Gastroesophageal sphincter (tissue), 4 donors: ENCODE measurements around the gene SLC38A3. TPM values are rescaled to one million over a fixed set of nuclear protein-coding genes. Genes with fewer than 3 reads are reported as not detected.

Experiments
- ATAC-seq: fragments of 150-250 bp; one replicate; pipeline ENCODE4 v1.9.1; 2016; ENCODE audit warnings: mild to moderate bottlenecking, moderate library complexity
- H3K27ac ChIP-seq, 4 donors: fragments of 200-600 bp; sonication (generic) in 3 of 4; 1 replicate in 3 of 4; 2 replicates in 1 of 4; pipeline ENCODE4 v1.5.1; 2016 to 2019
- H3K27me3 ChIP-seq: fragments of 200-600 bp; sonication (generic); one replicate; pipeline ENCODE4 v1.5.1; 2019
- H3K36me3 ChIP-seq, 2 donors: fragments of 200-600 bp; sonication (generic); one replicate each; pipeline ENCODE4 v1.5.1; 2019; ENCODE audit warnings: control low read depth in 1 of 2
- H3K4me1 ChIP-seq, 3 donors: fragments of 200-600 bp; sonication (generic); 1 replicate in 2 of 3; 2 replicates in 1 of 3; pipeline ENCODE4 v1.5.1; 2016 to 2019; ENCODE audit warnings: control low read depth in 2 of 3
- H3K4me3 ChIP-seq, 2 donors: fragments of 200-600 bp; sonication (generic); one replicate each; pipeline ENCODE4 v1.5.1; 2019; ENCODE audit warnings: mild to moderate bottlenecking in 1 of 2, moderate library complexity in 1 of 2
- H3K9me3 ChIP-seq, 3 donors: fragments of 200-600 bp; sonication (generic); one replicate each; pipeline ENCODE4 v1.5.1; 2017 to 2019; ENCODE audit warnings: control low read depth in 2 of 3
- CTCF ChIP-seq, 4 experiments: fragments of 200-600 bp in 2 of 4; fragments of 450-650 bp in 2 of 4; sonication (generic) in 1 of 4; IDR thresholded peaks; one replicate each; pipeline ENCODE4 v1.5.1; 2017 to 2019; ENCODE audit warnings: antibody characterized with exemption in 4 of 4, mild to moderate bottlenecking in 2 of 4, moderate library complexity in 2 of 4
- EP300 ChIP-seq: sonication (generic); formaldehyde crosslinking; IDR thresholded peaks from one replicate; pipeline ENCODE4 v1.6.1; 2017; ENCODE audit warnings: antibody characterized with exemption, mild to moderate bottlenecking
- POLR2A ChIP-seq, 2 donors: fragments of 450-650 bp; IDR thresholded peaks; one replicate each; pipeline ENCODE4 v1.6.1; 2017; ENCODE audit warnings: antibody characterized with exemption in 2 of 2, mild to moderate bottlenecking in 2 of 2, moderate library complexity in 1 of 2
- POLR2AphosphoS5 ChIP-seq: sonication (generic); formaldehyde crosslinking; IDR thresholded peaks from one replicate; pipeline ENCODE4 v1.6.1; 2017; ENCODE audit warnings: antibody characterized with exemption
- WGBS, 2 donors: methylation state at CpG; one replicate each; pipeline ENCODE4 v1.1.5; 2018; ENCODE audit warnings: low coverage in 1 of 2; 5-methylcytosine and 5-hydroxymethylcytosine counted together
- total RNA-seq, 4 donors: library from RNA; depleted of rRNA; stranded (reverse); fragments of >200 nt; gene quantifications; one replicate each; pipeline ENCODE4 v1.1.0, GENCODE V29; 2016

SLC38A3 gene
- total RNA-seq, 4 donors from 2014 or later, result 0.35 TPM; not detected in 2

GRCh38 chr3:50230104-50230793 is 25.2 kb downstream of the SLC38A3 start:
- 70 to 73% methylated on average over 2 to 3 of the region's 8 CpGs for WGBS, 2 donors
- Histone ChIP-seq H3K9me3 (no peaks in the 10 kb centered on the region), H3K27ac (peak overlapping the region in 2 of 4 donors; percentile 13 to 37), H3K4me3 (no peak overlapping the region), H3K4me1 (peaks cover 0 to 37% (median 15%) of the 10 kb centered on the region in 3 donors), H3K27me3 (no peaks in the 10 kb centered on the region), H3K36me3 (no peaks in the 10 kb centered on the region)
- no peak for ATAC-seq
- no peak for TF ChIP-seq CTCF (IDR thresholded peaks at IDR 0.05)
- TF ChIP-seq POLR2A (IDR thresholded peaks at IDR 0.05), result no peak
- TF ChIP-seq POLR2AphosphoS5, result no peak
- no peak for TF ChIP-seq EP300

GRCh38 chr3:50230794-50231125 is 25.7 kb downstream of the SLC38A3 start:
- no peaks in the 10 kb centered on the region for H3K27me3 ChIP-seq
- 86% methylated on average over 3 of the region's 4 CpGs; no CpG with 5 or more reads in 1 of the 2 donors for WGBS, 2 donors
- H3K27ac ChIP-seq, result no peak overlapping the region
- peaks cover 0 to 39% (median 18%) of the 10 kb centered on the region in 3 donors for H3K4me1 ChIP-seq
- no peak for TF ChIP-seq POLR2AphosphoS5
- no peak for TF ChIP-seq POLR2A (IDR thresholded peaks at IDR 0.05)
- TF ChIP-seq EP300, result no peak
- TF ChIP-seq CTCF (IDR thresholded peaks at IDR 0.05), result no peak
- ATAC-seq, result no peak
- no peaks in the 10 kb centered on the region for H3K9me3 ChIP-seq
- no peaks in the 10 kb centered on the region for H3K36me3 ChIP-seq
- no peak overlapping the region for H3K4me3 ChIP-seq

DNA sequence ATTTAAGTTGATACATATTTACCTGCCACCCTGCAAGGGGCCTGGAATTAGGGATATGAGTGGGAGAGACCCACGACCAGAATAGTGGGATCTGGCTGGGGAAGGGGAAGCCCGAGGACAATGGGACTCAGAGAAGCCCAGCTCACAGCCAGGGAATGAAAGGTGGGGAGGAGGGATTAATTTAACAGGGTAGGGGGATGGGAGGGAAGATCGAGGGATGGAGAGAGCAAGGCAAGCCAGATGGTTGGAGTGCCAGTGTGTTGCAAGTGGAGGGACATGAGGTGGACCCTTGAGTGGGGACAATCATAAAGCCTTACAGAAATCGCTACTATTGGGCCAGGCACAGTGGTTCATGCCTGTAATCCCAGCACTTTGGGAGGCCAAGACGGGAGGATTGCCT is 26.5 kb downstream of the SLC38A3 start:
- ATAC-seq, result no peak
- WGBS, 2 donors, result 49 to 78% methylated on average over 3 to 5 of the region's 5 CpGs
- TF ChIP-seq POLR2A (IDR thresholded peaks at IDR 0.05) (no peak), CTCF (IDR thresholded peaks at IDR 0.05) (no peak), POLR2AphosphoS5 (no peak), EP300 (no peak)
- peaks cover 0 to 31% (median 13%) of the 10 kb centered on the region in 3 donors for H3K4me1 ChIP-seq
- no peak overlapping the region for H3K4me3 ChIP-seq
- H3K27ac ChIP-seq, result no peak overlapping the region
- no peaks in the 10 kb centered on the region for H3K9me3 ChIP-seq
- no peaks in the 10 kb centered on the region for H3K27me3 ChIP-seq
- no peaks in the 10 kb centered on the region for H3K36me3 ChIP-seq

DNA sequence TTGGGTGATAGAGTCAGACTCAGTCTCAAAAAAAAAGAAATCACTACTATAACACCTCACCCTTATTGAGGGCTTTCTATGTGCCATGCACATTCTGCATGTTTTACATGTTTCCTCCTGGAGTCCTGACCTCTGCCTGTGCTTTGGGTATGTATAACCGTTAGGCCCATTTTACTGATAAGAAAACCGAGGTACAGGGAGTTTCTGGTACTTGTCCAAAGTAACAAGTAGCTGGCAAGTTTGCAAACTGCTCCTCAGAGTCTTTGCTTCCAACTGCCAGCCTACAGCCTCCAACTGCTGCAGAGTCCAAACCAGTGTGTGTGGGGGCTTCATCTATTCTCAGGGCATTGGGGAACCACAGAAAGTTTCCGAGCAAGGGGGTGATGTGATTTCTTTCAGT is 27.2 kb downstream of the SLC38A3 start:
- Histone ChIP-seq H3K27me3 (no peaks in the 10 kb centered on the region), H3K9me3 (no peaks in the 10 kb centered on the region), H3K36me3 (no peaks in the 10 kb centered on the region), H3K4me3 (no peak overlapping the region), H3K4me1 (peaks cover 0 to 26% (median 13%) of the 10 kb centered on the region in 3 donors), H3K27ac (no peak overlapping the region)
- no peak for ATAC-seq
- no peak for TF ChIP-seq EP300
- 31 to 93% methylated on average over 3 of the region's 3 CpGs for WGBS, 2 donors

DNA sequence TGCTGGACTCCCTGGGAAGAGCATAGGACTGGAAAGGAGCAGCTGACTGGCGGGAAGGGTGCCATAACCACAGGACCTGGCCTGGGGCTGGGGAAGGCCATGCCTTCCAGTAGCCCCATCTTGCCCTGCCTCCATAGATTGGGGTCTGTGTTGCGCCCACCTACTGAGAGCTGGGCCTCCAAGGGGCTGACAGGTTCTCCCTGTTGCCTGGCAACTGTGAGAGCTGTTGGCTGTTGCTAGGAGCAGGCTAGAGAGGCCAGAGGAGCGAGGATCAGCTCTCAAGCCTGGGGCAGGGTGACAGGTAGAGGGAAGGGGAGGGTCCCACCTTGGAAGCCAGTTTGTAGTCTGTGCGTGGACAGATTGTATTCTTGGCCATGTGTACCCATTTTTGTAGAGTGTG is 28.1 kb downstream of the SLC38A3 start:
- Histone ChIP-seq H3K4me1 (peaks cover 0 to 27% (median 13%) of the 10 kb centered on the region in 3 donors), H3K27ac (no peak overlapping the region), H3K9me3 (no peaks in the 10 kb centered on the region), H3K36me3 (no peaks in the 10 kb centered on the region), H3K4me3 (no peak overlapping the region), H3K27me3 (no peaks in the 10 kb centered on the region)
- ATAC-seq, result no peak
- TF ChIP-seq CTCF (IDR thresholded peaks at IDR 0.05) (no peak), POLR2A (IDR thresholded peaks at IDR 0.05) (no peak), POLR2AphosphoS5 (no peak), EP300 (no peak)
- WGBS, 2 donors, result no CpG with 5 or more reads among the region's 4 CpGs
